Measurements from ENCODE around the gene RABGAP1. TPM values are rescaled to one million over a fixed set of nuclear protein-coding genes. Genes with fewer than 3 reads are reported as not detected.

RABGAP1 gene
- total RNA-seq, 1 donor from 2014 or later = 66.8 TPM

DNA sequence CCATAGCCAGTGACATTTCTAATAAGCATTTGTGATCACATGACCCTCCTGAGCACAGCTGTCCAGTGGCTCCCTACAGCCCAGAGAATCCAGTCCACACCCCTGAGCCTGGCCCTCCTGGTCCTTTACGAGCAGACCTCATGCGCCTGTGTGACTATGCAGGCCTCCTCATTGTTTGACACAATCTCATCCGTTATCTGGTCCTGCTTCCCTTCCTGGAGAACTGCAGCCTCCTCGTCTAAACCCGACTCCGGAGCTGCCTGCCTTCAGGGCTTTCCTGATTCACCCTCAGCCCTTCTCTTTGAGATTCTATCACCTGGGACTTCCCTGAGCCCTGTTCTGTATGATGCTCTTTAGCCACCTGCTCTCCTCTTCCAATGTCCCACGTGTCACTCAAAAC, 172.4 kb downstream of the RABGAP1 start:
- no peak for DNase-seq

GRCh38 chr9:123115146-123115913, 174.5 kb downstream of the RABGAP1 start:
- no peak for DNase-seq

GRCh38 chr9:123116036-123116435, 175.2 kb downstream of the RABGAP1 start:
- no peak for DNase-seq

DNA sequence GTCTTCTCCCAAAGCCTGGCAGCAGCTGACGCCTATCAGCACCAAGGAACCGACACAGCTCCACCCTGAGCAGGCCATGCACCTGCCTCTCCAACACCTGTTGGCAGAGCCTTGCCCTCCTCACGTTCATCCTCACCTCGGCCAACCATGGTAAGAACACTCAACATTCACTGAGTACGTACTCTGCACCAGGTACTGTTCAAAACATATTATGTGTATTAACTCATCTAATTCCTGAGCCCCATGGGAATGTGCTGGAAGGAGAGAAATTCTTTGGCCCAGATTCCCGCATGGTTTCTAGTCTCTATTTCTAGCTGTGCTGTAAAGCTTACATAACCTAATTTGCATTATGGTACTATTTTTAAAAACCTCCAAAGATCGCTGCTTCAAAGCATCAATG, 178.7 kb downstream of the RABGAP1 start:
- no peak for DNase-seq

DNA sequence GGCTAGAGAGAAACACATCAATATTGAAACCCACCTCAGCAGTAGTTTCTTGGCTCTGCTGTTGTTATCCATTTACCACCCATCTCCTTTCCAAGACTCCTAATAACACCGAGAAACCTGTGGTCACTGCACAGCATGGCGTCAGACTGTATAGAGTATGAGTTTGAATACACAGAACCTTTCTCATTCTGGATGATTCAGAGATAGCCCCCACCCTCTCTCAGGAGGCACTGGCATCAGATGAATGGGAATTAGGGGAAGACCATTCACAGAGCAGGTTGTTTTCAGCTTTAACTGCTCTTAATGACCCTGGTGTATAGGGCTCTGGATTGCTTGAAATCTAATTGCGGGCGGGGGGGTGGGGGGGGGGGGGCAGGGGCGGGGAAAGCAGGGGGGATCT, 179.3 kb downstream of the RABGAP1 start:
- DNase-seq = no peak

- DNase-seq = no peak
Observed at GRCh38 chr9:123120953-123121352, 180.1 kb downstream of the RABGAP1 start.

DNA sequence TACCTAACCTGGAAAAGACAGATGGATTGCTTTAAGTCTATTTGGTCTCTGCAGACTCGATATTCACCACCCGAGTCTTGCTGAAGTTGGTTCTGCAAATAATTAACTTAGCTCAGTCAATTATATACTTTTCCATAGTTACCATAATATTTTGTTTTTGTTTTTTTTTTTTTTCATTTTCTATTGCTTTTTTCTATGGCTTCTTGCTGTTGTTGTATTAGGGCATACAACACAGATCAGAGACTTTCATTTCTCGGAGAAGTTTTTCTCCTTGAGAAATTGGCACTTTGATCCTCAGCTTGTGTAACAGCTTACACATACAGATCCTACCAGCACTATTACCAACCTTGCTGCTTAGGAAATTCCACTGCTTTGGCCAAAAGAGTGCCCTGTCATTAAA, 180.6 kb downstream of the RABGAP1 start:
- DNase-seq = no peak

DNA sequence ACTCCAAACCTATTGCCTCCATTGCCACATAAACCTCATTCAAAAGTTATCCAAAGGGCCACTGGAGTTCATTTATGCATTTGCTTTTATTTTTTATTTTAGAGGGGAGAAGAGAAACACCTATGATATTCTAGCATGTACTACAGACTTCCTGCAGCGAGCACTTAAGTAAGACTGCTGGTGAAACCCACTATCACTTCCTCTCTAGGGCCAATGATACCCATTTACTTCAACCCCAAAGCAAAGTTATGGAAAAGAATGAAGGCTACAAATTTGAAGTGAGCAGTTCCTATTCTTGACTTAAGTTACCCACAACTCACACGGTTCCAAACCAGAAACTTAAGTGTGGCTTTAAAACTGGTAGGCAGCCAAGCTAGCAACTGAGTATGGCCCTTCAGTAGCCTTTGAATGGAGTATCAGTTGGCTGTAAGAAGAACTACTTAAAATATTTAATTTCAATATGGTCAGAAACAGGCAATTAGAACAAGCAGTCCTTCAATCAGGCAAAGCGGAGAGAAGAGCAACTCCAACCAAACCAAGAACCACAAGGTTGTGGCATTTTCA, 186.8 kb downstream of the RABGAP1 start:
- no peak for DNase-seq

GRCh38 chr9:123128591-123128990, 187.8 kb downstream of the RABGAP1 start:
- DNase-seq = no peak

GRCh38 chr9:123129423-123129822, 188.6 kb downstream of the RABGAP1 start:
- DNase-seq = no peak

DNA sequence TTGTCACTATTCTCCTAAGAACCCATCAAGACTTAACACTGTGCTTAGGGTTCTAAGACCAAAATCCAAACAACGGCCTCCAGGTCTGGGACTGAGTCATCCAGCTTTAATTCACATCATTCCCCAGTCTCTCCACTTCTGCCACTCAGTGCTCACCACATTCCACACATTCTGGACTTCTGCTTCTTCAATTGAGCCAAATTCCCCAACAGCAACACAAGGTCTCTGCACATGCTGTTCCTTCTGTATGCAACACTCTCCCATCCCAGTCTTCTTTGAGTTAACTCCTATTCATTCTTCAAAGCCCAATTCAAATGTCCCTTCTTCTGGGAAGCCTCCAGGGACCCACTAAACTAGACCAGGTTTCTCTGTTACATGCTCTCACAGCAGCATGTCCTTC, 190.4 kb downstream of the RABGAP1 start:
- no peak for DNase-seq

- no peak for DNase-seq
Observed at GRCh38 chr9:123131993-123132392, 191.2 kb downstream of the RABGAP1 start.

DNA sequence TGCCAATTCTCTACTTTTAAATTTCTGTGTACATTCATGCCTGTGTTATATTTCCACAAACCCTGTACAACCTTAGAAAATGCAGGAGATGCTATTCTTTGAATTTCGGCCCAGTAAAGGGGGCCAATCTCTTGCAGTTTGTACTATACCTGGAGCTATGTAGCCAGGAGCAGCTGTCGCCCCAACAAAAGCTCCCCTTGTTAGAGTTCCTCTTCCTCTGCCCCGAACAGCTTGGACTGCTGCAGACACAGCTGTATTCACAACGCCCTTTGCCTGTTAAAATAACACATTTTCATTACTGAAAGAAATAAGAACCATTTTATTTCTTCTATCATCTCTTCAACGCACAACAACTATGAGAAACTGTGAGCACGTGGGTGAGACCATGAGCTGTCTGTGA, 191.9 kb downstream of the RABGAP1 start:
- DNase-seq = no peak

DNA sequence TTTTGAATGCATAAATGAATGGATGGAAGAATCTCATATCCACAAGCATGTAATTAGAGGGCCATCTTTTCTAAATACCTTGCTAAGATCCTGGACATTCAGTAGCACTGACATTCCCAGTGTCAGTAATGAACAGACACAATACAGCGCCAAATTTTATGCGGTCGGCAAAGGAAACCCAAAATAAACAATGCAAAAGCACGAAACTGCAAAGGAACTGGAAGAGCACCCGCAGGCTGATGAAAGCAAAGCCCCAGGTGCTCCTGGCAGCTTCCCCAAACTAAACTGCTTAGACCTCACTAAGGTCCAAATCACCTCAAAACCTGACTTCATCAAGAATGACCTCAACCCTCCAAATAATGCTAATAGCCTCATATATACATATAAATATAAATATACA, 194.6 kb downstream of the RABGAP1 start:
- DNase-seq = no peak

DNA sequence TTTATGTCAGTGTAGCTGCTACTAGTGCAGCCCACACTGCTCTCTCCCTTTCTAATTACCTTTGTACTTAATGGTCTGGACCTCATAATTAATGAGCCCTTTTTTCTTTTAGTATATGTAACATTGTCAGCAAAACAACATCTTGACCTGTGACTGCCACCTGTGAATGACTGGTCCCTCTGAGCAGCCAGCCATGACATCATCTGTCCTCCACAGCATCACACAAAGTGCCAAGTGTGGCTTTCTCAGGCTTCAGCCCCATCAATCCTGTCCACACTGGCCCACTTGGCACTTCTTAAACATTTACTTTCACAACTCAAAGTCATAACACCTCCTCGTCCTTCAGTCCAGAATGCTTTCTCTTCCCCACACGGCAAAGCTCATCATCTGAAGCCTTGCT, 197.3 kb downstream of the RABGAP1 start:
- no peak for DNase-seq

DNA sequence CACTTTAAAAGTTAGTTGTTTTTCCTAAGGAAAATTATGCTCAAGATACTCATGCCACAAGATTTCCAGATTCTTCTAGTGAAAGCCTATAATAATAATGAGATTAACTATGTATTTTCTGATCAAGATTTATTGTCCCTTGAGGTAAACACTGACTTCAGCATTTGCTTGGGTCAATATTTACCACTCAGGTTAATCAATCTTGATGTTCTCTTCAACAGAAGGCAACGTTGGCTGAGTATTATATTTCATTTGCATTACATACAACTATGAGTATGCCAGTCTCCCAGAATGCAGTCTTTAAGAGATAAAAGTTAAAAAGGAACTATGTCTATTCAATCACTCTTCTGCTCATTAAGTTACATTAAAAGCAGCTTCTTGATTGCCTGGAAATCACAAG, 208.2 kb downstream of the RABGAP1 start:
- DNase-seq = no peak

DNA sequence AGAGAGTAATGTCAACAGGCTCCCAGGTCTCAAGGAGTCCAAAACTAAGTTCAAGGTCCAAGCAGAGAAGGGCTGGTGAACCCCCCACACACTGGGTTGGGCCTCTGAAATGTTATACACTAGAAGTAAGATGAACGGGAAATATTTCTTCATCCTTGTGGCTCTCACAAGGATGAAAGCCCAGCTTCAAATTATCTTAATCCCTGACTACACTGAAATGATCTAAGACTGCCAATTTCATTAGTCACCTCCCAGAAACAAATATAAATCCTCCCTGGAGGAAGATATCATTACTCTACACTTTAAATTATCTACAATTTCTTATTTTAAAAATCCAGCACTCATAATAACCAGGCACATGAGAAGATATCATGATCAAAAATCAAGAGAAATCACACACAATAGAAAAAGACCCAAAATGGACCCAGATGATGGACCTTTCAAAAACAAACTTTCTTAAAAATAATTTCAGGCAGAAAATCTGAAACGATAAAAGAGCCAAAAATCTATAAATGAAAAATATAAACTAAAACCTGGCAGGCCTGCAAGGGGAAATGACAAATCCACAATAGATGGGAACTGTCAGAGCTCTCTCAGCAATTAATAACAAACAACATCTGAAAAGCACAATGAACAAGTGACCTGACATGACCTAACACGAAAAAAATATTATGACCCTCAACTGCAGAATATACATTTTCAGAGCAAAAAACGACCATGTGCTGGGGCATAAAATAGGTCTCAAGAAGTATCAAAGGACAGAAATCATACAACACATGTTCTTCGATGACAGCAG, 210.1 kb downstream of the RABGAP1 start:
- no peak for DNase-seq

Small RNA genes lying within 50 kb of the gene (small RNA-seq; reads per million reads assigned to genes)
- gene GPR21 (ENCODE audit: low replicate concordance) = not detected
- gene RNY1P15 (ENCODE audit: low replicate concordance) = not detected

Other genes with a start within 250 kb of the RABGAP1 start
- not detected for gene OR1L4, start 217.0 kb upstream of the RABGAP1 start, total RNA-seq
- gene OR1L6, start 198.7 kb upstream of the RABGAP1 start, total RNA-seq = not detected
- gene OR5C1, start 152.1 kb upstream of the RABGAP1 start, total RNA-seq = not detected
- not detected for gene OR1K1, start 140.9 kb upstream of the RABGAP1 start, total RNA-seq
- 28.3 TPM for gene PDCL, start 112.4 kb upstream of the RABGAP1 start, total RNA-seq
- gene RC3H2, start 35.7 kb upstream of the RABGAP1 start, total RNA-seq = 39.3 TPM
- gene ZBTB6, start 27.7 kb upstream of the RABGAP1 start, total RNA-seq = 23.5 TPM
- 6.7 TPM for gene ZBTB26, start 9.5 kb upstream of the RABGAP1 start, total RNA-seq
- 4.3 TPM for gene GPR21, start 92.6 kb downstream of the RABGAP1 start, total RNA-seq

Measured in skin of body (tissue), 3 donors.